ENCODE measurements around the gene SCN2B. TPM values are rescaled to one million over a fixed set of nuclear protein-coding genes. Genes with fewer than 3 reads are reported as not detected.
A peak's percentile ranks its signal among the peaks of the same experiment; 100 is the strongest.

SCN2B gene
- polyA plus RNA-seq, 12 donors, result 2.5 to 71.5 (median 4.9) TPM

- DNase-seq, result no peak
Measured at GRCh38 chr11:118175031-118175992, 1.1 kb downstream of the SCN2B start.

GRCh38 chr11:118174006-118174567 lies 2.4 kb downstream of the SCN2B start:
- no peak for DNase-seq

GRCh38 chr11:118172356-118172755 lies 4.1 kb downstream of the SCN2B start:
- DNase-seq, result no peak

GRCh38 chr11:118171269-118172062 lies 5.0 kb downstream of the SCN2B start:
- DNase-seq, result peak; percentile 80

- DNase-seq, result no peak
Measured at GRCh38 chr11:118170882-118171268, 5.6 kb downstream of the SCN2B start.

- DNase-seq, result no peak
Measured at GRCh38 chr11:118170231-118170630, 6.2 kb downstream of the SCN2B start.

GRCh38 chr11:118169300-118170140 lies 6.9 kb downstream of the SCN2B start:
- DNase-seq, result no peak

- DNase-seq, result no peak
Measured at GRCh38 chr11:118168751-118169150, 7.7 kb downstream of the SCN2B start.

GRCh38 chr11:118168316-118168715 lies 8.1 kb downstream of the SCN2B start:
- DNase-seq, result no peak

- DNase-seq, result no peak
Measured at GRCh38 chr11:118167906-118168305, 8.5 kb downstream of the SCN2B start.

GRCh38 chr11:118167253-118167652 lies 9.2 kb downstream of the SCN2B start:
- DNase-seq, result no peak

- no peak for DNase-seq
Measured at GRCh38 chr11:118166641-118167040, 9.8 kb downstream of the SCN2B start.

GRCh38 chr11:118164885-118165284 lies 11.6 kb downstream of the SCN2B start:
- DNase-seq, result no peak

GRCh38 chr11:118163494-118163893 lies 12.9 kb downstream of the SCN2B start:
- no peak for DNase-seq

GRCh38 chr11:118162846-118163245 lies 13.6 kb downstream of the SCN2B start:
- DNase-seq, result no peak

GRCh38 chr11:118161786-118162185 lies 14.7 kb downstream of the SCN2B start:
- no peak for DNase-seq

GRCh38 chr11:118157186-118157895 lies 19.1 kb downstream of the SCN2B start:
- no peak for DNase-seq

- DNase-seq, result no peak
Measured at GRCh38 chr11:118156531-118157185, 19.8 kb downstream of the SCN2B start.

GRCh38 chr11:118155776-118156530 lies 20.5 kb downstream of the SCN2B start:
- DNase-seq, result no peak

All from muscle of arm (tissue), 12 donors.